CMK (cell line): Measurements from ENCODE around the gene TRIM73.
"Not testable (repeated sequence)": the region's sequence is repeated elsewhere in the genome, so short reads cannot be mapped to it uniquely, and the experiment has no call there.

Source experiments
- DNase-seq: peaks from one replicate; pipeline ENCODE4 v3.0.0-alpha.2; 2010; ENCODE audit warnings: low read depth

The TRIM73 gene

DNA sequence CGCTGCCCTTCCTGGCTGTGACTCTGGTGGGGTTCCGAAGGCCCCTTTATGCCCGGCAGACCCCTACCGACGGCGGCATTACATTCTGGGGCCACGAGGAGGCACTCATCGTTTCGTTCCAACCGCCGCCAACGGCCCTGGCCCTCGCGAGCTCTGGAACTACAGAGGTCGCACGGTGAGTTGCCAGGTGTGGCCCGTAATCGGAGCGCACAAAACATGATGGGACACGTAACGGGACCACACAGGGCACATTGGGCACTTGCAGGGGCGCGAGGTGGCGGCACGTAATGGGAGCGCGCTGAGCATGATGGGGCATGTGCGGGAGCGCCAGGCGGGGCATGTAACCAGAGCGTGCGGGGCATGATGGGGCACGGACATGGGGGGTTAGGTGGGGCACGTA is at the start of gene TRIM73:
TRIM73 (plus strand) TSS at position 301 of the 400 bp plus-strand sequence. CDS start 3,305 bp downstream, outside the sequence.
- not testable (repeated sequence) for DNase-seq

DNA sequence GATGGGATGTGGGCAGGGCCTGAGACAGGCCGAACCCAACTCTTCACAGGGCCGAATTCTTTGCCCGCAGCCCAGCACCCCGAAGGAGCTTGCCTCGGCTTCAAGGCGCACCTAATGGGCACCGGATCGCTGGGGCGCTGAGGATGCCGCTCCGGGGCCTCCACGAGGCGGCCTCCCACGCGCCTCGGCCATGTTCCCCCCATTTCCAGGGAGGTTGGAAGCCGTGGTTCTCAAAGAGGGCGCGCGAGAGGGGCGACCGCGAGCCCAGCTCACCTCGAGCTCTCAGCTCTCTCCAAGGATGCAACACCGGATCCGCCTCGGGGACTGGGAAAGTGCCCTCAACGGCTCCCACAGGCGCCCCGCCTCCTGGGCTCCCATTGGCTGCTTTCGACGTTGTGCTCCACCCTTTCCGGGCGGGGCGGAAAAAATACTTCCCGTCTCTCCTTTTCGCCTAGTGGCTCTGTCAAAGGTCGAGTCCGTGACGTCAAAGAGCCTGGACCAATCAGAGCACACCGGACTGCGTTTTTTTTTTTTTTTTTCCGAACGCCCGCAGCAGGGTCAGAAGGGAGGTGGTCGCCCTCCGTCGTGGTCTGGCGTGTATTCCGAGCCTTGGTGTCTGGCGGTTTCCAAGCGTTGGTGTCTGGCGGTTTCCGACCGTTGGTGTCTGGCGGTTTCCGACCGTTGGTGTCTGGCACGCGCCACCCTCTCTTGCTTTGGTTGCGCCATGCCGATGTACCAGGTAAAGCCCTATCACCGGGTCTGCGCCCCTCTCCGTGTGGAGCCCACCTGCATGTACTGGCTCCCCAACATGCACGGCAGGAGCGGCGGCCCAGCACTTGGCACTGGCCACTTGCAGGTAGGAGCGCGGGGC is 36.5 kb upstream of the TRIM73 start:
- not testable (repeated sequence) for DNase-seq

DNA sequence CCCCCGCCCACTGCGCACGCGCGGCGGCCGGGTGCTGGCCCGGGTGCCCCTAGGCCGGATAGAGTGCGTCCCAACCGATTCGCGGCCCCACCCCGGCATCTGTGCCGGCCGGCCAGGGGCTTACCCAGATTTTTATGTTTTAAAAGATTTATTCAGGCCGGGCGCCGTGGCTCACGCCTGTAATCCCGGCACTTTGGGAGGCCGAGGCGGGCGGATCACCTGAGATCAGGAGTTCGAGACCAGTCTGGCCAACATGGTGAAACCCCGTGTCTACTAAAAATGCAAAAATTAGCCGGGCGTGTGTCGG is 35.9 kb upstream of the TRIM73 start:
- not testable (repeated sequence) for DNase-seq

DNA sequence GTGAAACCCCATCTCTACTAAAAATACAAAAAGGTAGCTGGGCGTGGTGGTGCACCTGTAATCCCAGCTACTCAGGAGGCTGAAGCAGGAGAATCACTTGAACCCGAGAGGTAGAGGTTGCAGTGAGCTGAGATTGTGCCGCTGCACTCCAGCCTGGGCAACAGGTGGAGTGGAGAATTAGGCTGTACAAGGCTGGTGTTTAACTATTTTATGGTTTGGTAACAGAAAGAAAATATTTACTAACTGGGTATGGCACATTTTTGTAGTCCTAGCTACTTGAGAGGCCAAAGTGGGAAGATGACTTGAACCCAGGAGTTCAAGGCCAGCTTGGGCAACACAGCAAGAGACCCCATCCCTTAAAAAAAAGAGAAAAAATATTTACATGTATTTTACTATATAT is 31.4 kb upstream of the TRIM73 start:
- DNase-seq = not testable (repeated sequence)

DNA sequence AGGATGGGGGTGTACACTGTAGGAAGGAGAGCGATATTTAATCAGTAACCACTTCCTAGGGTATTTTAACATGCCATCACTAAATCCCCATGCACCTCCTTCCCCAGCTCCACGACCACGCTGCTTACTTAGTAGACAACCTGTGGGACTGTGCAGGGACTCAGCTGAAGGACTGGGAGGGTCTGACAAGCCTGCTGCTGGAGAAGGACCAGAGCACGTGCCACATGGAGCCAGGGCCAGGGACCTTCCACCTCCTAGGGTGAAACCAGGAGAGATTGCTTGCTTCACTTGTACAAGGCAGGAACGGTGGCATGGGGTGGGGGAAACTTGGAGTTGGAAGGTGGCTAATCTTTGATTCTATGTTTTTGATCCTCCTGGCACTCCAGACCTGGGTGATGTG is 28.8 kb upstream of the TRIM73 start:
- not testable (repeated sequence) for DNase-seq

DNA sequence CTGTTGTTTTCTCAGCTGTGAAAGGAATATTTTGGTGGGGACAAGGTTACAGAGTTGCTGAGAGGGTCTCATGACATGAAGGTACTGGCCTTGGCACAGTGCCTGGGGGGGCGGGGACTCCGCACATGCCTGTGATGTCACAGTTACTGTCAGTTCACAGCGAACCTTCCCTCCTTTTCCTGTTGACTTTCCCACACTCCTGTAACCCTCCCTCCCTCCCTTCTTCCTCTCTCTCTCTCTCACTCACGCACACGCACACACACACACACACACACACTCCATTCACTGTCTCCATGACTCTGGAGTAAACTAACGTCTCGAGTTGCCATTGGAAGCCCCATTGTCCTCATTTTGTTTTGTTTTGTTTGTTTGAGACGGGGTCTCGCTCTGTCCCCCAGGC is 28.1 kb upstream of the TRIM73 start:
- not testable (repeated sequence) for DNase-seq

DNA sequence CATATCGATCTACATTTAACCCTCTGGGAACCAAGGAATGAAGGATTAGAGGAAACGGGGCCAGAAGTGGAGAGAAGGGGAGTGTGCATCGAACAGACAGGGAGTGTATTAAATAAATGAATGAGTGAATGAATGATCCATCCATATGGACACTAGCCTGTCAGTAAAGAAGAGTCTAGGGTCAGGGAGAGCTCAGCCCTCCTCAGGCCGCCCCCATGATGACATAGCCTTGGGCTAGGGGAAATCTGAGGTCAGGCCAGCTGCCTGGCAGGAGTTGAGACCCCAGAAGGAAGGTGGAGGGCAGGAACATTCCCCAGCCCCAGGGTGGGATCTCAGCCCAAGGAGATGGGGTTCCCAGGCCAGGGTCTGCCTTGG is 21.3 kb upstream of the TRIM73 start:
- not testable (repeated sequence) for DNase-seq

DNA sequence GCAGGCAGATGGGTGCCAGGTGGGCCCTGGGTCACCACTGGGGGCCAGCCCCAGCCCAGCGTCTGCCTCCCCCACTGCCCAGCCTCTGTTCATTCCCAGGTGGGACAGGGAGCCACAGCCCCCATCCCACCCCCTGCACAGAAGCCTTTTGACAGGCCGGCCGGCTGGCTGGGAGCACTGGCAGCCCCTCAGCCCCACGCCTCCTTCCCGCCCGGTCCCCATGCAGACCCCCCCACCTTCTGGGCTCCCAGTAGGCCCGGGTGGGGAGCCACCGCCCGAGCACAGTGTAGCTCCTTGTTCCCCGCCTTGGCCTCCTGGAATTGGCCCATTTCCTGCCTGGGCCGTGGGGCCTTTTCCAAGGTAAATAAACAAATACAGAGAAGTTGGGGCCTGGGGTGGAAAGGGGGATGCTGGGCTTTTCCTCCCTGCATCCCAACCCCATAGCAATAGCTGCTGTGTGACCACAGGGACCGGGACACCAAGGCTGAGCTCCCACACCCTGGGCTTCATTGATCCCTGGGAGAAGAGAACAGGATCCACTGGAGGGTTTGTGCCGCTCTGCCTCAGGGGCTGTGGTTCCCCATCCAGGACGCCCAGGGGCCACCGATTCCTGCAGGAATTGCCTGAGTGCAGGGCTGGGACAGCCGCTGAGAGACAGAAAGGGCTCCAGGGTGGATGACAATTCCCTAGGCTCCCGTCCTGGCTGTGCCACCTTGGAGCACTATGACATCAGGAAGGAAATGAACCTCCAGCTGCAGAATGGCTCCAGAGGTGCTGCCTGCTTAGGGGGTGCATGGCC is 20.7 kb upstream of the TRIM73 start:
- not testable (repeated sequence) for DNase-seq

DNA sequence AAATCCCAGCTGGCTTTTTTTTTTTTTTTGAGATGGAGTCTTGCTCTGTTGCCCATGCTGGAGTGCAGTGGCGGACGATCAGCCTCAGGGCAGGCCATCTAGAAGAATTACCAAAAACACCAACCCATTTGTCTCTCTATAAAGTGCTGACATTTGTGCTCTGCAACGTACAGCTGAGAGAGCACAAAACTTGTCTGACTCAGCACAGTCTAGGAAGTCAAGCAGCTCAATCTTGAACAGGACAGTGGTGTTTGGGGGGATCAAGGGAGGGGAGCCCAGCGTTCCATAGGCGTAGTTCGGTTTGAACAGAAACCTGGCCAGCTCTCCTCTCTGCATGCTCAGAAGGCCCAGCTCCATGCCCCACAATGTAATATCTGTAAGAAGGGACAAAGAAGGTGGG is 2.2 kb upstream of the TRIM73 start:
- DNase-seq = not testable (repeated sequence)

DNA sequence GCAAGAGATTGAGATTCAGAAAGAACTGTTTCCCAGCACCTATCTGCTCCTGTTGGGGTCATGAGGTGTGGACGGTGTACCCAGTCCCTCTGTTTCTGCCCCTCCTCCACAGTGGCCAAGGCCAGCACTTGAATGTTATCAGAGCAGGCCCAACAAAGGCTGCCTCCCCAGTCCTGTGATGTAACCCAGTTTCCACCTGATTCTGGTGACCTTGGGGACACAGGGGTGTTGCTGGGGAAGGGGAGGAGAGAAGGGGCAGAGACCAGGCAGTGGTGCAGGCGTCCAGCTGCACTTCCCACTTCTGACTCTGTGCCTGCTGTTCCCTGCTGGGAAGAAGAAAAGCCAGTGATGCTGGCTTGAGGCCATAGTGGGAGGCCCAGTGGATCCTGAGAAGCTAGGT is 2.4 kb downstream of the TRIM73 start:
- not testable (repeated sequence) for DNase-seq

DNA sequence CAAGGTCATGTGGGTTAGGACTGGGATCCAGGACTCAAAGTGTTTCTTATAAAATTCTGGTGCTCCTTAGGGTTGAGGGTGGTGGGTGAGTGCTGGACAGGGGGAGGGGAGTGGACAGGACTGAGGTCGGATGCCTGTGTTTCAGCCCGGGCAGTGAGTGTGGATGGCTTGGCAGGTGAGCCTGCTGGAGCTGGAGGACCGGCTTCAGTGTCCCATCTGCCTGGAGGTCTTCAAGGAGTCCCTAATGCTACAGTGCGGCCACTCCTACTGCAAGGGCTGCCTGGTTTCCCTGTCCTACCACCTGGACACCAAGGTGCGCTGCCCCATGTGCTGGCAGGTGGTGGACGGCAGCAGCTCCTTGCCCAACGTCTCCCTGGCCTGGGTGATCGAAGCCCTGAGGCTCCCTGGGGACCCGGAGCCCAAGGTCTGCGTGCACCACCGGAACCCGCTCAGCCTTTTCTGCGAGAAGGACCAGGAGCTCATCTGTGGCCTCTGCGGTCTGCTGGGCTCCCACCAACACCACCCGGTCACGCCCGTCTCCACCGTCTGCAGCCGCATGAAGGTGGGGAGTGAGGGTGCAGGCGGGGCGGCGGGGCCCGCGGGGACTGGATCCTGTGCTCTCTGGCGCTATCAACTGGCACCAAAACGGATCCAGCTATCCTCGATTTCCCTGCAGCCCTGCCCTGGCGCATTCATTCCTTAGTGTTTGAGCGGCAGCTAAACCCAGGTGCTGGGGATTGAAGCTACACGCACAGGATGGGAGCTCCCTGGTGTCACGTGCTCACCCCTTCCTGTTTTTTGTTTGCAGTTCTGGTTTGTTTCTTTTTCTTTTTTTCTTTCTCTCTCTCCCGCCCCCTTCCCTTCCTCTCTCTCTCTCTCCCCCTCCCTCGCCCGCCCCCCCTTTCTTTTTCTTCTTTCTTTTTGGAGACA is 3.6 kb downstream of the TRIM73 start:
- not testable (repeated sequence) for DNase-seq

DNA sequence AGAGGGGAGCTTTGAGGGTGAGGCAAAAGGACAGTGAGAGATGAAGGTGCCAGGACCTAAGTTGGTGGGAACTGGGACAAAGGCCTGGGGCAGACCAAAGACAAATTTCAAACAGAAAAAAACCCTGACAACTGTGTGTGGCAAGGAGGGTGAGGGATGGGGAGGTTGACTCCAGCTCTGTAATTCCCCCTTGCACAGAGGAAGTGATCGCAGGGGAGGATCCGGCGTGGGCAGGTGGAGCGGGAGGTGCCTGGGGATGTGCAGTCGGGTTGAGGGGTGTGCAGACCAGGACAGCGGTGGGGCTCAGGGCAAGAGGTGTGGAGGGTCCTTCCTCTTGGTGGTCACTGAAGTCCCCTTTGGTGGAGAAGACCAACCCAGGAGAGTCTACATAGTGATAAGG is 5.1 kb downstream of the TRIM73 start:
- DNase-seq = not testable (repeated sequence)

DNA sequence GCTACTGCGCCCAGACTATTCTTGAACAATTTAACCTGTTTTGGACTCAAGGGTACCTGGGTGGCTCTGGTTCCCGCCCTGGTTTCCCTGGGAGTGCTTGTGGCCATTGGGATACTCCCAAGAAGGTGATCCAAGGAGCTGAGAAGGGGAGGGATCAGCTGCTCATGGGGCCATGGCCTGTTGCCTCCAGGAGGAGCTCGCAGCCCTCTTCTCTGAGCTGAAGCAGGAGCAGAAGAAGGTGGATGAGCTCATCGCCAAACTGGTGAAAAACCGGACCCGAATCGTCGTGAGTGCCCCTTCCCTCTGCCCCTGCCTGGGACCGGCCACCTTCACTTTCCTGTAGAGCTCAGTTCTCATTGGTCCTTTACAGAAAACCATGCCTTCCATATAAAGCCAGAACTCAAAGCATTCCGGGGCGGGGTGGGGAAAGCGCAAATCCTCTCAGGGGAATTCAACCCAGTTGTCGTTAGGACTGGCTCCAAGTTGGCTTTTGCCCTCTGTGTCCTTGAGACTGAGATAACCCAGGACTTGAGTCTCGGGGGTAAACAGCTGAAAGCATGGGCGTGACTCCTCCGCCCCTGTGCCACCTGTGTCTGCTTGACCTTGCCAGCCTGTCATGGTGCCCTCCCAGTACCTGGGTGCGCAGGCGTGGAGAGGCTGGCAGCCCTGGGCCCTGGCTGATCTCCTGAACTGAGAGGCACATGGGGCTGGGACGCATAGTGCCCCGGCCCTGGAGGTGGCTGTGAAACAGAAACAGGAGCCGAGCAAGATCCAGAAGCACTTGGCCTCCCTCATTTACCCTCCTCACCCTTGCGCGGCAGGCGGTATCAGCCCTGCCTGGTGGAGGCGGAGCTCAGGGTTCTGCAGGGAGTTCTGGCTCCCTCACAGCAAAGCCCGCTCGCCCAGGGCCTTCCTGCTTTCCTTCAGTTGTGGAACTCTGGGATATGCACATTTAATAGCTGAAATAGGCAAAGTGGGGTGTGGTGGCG is 8.3 kb downstream of the TRIM73 start:
- DNase-seq = not testable (repeated sequence)

DNA sequence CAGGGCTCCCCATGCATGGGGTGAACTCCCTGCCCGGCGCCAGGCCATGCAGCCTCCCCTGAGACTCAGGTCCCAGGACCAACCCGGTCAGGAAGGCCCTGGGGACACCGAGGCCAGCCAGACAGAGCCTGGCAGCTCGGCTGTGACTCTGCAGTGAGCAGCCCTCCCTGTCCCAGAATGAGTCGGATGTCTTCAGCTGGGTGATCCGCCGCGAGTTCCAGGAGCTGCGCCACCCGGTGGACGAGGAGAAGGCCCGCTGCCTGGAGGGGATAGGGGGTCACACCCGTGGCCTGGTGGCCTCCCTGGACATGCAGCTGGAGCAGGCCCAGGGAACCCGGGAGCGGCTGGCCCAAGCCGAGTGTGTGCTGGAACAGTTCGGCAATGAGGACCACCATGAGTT is 9.2 kb downstream of the TRIM73 start:
- DNase-seq = not testable (repeated sequence)

DNA sequence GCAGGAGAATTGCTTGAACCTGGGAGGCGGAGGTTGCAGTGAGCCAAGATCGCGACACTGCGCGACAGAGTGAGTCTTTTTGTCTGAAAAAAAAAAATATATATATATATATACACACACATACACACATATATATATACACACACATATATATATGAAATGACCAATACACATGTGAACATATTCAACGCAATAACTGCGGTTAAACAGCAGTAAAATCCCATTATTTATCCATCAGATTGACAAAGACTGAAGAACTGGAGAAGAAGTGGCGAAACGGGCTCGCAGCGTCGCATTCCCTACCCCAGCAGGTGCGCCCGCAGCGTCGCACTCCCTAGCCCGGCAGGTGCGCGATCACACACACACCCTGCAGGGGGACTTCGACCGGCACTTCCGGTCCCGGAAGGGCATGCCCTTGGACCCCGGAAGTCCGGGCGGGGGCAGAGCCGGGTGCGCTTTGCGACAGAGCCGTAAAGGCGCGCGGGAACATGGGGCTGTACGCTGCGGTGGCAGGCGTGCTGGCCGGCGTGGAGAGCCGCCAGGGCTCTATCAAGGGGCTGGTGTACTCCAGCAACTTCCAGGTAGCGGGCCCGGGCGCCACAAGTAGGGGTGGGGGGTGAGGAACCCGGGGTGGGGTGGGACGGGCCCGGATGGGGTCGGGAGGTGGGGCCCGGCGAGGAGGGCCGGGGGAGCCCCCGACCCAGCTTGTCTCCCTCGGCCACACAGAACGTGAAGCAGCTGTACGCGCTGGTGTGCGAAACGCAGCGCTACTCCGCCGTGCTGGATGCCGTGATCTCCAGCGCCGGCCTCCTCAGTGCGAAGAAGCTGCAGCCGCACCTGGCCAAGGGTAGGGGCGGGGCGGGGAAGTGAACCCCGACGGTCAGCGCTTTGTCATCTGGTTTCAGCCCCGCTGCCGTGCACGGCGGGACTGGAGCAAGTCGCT is 14.7 kb downstream of the TRIM73 start:
- DNase-seq = not testable (repeated sequence)

DNA sequence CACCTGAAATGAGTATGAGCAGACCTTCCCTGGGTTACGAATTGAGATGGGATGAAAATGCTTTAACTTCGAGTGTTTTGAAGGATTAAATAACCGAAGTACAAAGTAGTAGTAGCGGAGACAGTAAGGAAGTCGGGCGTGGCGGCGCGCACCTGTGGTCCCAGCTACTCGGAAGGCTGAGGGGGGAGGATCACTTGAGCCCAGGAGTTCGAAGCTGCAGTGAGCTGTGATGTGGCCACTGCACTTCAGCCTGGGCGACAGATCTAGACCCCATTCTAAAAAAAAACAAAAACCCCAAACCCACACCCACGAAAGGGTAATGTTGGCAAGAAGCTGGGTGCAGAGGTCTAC is 15.4 kb downstream of the TRIM73 start:
- DNase-seq = not testable (repeated sequence)

DNA sequence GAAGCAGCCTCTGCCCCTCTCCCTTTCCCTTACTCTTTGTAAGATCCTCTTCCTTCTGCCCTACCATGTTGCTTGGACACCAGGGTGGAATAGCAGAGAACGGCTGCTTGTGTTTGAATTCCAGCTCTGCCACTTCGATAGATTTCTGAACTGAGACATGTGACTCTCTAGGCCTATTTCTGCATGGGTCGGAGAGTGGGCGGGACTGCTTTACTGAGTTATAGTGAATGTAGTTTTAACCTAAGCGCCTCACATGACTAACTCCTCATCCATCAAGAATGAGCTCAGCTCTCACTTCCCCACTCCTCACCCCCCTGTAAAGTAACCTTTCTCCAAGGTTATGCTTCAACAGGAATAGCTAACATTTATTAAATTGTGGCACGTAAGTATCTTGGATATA is 18.8 kb downstream of the TRIM73 start:
- DNase-seq = not testable (repeated sequence)

DNA sequence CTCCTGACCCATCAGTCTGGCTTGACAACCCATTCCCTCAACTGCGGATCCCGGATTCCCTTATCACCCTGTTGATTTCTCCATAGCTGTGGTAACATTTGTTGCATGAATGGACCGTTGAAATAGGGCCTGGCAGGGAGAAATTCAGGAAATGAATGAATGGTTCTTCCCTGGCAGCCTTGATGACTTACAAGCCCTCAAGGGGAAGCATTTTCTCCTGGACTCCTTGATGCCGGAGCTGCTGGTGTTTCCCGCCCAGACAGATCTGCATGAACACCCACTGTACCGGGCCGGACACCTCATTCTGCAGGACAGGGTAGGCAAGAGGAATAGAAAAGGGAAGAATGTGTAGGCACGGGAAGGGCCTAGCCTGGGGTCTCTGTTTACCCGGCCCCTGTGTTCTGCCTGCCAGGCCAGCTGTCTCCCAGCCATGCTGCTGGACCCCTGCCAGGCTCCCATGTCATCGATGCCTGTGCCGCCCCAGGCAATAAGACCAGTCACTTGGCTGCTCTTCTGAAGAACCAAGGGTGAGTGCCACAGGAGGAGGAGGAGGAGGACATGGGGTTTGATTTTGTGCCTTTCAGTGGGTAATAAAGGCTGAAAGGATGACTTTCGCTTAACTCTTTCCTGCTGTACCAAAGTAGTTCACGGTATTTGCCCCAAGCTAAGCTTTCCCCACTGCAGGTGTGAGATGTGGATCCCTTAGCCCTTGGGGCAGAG is 19.4 kb downstream of the TRIM73 start:
- DNase-seq = not testable (repeated sequence)

DNA sequence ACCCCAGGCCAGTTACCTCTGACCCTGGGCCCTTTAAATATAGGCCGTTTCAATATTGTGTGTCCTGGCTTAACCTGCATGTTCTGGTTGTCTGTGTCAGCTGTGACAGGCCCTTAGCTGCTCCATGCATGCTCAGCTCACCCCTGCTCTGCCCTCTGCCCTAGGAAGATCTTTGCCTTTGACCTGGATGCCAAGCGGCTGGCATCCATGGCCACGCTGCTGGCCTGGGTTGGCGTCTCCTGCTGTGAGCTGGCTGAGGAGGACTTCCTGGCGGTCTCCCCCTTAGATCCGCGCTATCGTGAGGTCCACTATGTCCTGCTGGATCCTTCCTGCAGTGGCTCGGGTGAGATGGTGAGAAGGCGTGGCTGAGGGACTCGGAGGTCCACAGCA is 20.0 kb downstream of the TRIM73 start:
- not testable (repeated sequence) for DNase-seq
